ENCODE data around the gene MLC1. TPM values are rescaled to one million over a fixed set of nuclear protein-coding genes. Genes with fewer than 3 reads are reported as not detected.
A peak's percentile ranks its signal among the peaks of the same experiment; 100 is the strongest.

The MLC1 gene
- total and polyA plus RNA-seq, 2 of the 4 experiments (the other 2 are of a cell fraction), result 0.10 TPM; not detected in 1

DNA sequence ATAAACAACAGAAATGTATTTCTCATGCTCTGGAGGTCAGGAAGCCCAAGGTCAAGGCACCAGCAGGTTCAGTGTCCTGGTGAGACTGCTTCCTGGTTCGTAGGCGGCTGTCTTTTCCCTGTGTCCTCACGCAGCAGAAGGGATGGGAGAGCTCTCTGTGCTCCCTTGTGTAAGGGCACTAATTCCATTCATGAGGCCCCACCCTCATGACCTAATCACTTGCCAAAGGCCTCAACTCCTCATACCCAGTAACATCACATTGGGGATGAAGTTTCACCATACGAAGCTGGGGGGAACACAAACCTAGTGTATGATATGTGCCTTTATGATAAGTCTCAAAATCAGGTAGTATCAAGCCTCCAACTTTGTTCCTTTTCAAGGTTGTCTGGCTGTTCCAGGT is 46.7 kb upstream of the MLC1 start:
- Histone ChIP-seq H3K56ac (ENCODE audit: extremely low read depth, insufficient read depth, low read length) (no peak overlapping the region), H4K20me1 (ENCODE audit: insufficient read depth, low read length) (no peaks in the 10 kb centered on the region; the same call in 1 of the 2 replicates), H2BK20ac (ENCODE audit: low read depth, low read length) (no peak overlapping the region), H4K8ac (ENCODE audit: low read depth in 2 of 2, low read length in 2 of 2) (no peak overlapping the region), H2AFZ (replicated peaks; ENCODE audit: low read length, poor library complexity) (peak overlapping the region; percentile 41), H3K27ac (ENCODE audit: insufficient read depth, low read length) (no peak overlapping the region), H3K14ac (replicated peaks; ENCODE audit: low read depth, low read length) (no peak overlapping the region), H3K79me1 (ENCODE audit: low read depth in 1 of 2, low read length in 2 of 2) (no peaks in the 10 kb centered on the region), H4K5ac (ENCODE audit: low read depth, low read length) (no peak overlapping the region), H3K9me1 (ENCODE audit: insufficient read depth, low read length) (no peaks in the 10 kb centered on the region), H3K9me3 (ENCODE audit: control insufficient read depth, insufficient read depth, low read length) (peaks cover 6% of the 10 kb centered on the region), H3K9ac (ENCODE audit: low read depth, low read length) (no peak overlapping the region), H2AK5ac (ENCODE audit: low read depth, low read length) (no peak overlapping the region; the same call in 1 of the 2 replicates), H3K4me3 (ENCODE audit: insufficient read depth, low read depth, low read length) (no peak overlapping the region), H3K27me3 (ENCODE audit: control insufficient read depth, insufficient read depth, low read length) (no peaks in the 10 kb centered on the region), H3K4me2 (ENCODE audit: low read depth, low read length) (no peak overlapping the region), H2AK9ac (replicated peaks; ENCODE audit: low read depth, low read length, poor library complexity) (no peak overlapping the region), H4K91ac (ENCODE audit: insufficient read depth, low read depth, low read length) (no peak overlapping the region), H3K18ac (ENCODE audit: low read depth, low read length) (no peak overlapping the region), H2BK5ac (ENCODE audit: low read depth, low read length, poor library complexity, severe bottlenecking) (no peak overlapping the region), H3K4me1 (ENCODE audit: control insufficient read depth, insufficient read depth, low read length) (peaks cover 10% of the 10 kb centered on the region), H3K4ac (ENCODE audit: low read depth, low read length) (no peak overlapping the region), H2BK15ac (ENCODE audit: low read depth, low read length) (no peak overlapping the region), H3K23ac (ENCODE audit: low read depth, low read length) (no peak overlapping the region; the same call in 1 of the 2 replicates), H2BK120ac (ENCODE audit: low read depth, low read length) (no peak overlapping the region), H3K36me3 (ENCODE audit: control insufficient read depth, insufficient read depth, low read length) (peaks cover 26% of the 10 kb centered on the region)
- ChIA-PET CTCF (no interaction called here), POLR2A (ENCODE audit: unreplicated experiment) (no interaction called here)
- ATAC-seq (ENCODE audit: low read depth), result no peak
- no peak for TF ChIP-seq CTCF (conservative IDR thresholded peaks at IDR 0.05; ENCODE audit: low read depth, low read length)
- TF ChIP-seq USF2 (IDR thresholded peaks at IDR 0.05; ENCODE audit: low read depth, low read length), result no peak
- no peak for TF ChIP-seq NFE2L2 (IDR thresholded peaks at IDR 0.05; ENCODE audit: low read depth, low read length)
- TF ChIP-seq BHLHE40 (IDR thresholded peaks at IDR 0.05; ENCODE audit: low read depth, low read length), result no peak
- TF ChIP-seq CEBPB (IDR thresholded peaks at IDR 0.05; ENCODE audit: low read depth, low read length), result no peak
- TF ChIP-seq, protein P1, sequence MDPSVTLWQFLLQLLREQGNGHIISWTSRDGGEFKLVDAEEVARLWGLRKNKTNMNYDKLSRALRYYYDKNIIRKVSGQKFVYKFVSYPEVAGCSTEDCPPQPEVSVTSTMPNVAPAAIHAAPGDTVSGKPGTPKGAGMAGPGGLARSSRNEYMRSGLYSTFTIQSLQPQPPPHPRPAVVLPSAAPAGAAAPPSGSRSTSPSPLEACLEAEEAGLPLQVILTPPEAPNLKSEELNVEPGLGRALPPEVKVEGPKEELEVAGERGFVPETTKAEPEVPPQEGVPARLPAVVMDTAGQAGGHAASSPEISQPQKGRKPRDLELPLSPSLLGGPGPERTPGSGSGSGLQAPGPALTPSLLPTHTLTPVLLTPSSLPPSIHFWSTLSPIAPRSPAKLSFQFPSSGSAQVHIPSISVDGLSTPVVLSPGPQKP (IDR thresholded peaks at IDR 0.05; ENCODE audit: borderline replicate concordance, low read depth, low read length), result no peak
- no peak for TF ChIP-seq RFX5 (IDR thresholded peaks at IDR 0.05; ENCODE audit: low read depth, low read length)
- no peak for TF ChIP-seq MXI1 (IDR thresholded peaks at IDR 0.05; ENCODE audit: borderline replicate concordance, low read depth, low read length)
- no peak for TF ChIP-seq SMC3 (IDR thresholded peaks at IDR 0.05; ENCODE audit: low read depth, low read length)
- no peak for TF ChIP-seq FOS (IDR thresholded peaks at IDR 0.05; ENCODE audit: low read depth, low read length)
- TF ChIP-seq POLR2A (IDR thresholded peaks at IDR 0.05; ENCODE audit: low read depth, low read length), result no peak
- TF ChIP-seq RCOR1 (IDR thresholded peaks at IDR 0.05; ENCODE audit: insufficient replicate concordance, low read length), result no peak
- TF ChIP-seq CHD1 (IDR thresholded peaks at IDR 0.05; ENCODE audit: low read depth, low read length), result no peak
- no peak for TF ChIP-seq RAD21 (IDR thresholded peaks at IDR 0.05; ENCODE audit: low read length)
- no peak for TF ChIP-seq MAFK (IDR thresholded peaks at IDR 0.05; ENCODE audit: low read depth, low read length)
- BruUV-seq (replicated peaks), result no TSS peak
- in situ Hi-C loops (cut with MboI; ENCODE audit: low sequenced_read_pairs), result no loop called here
- dilution Hi-C loops (cut with HindIII; ENCODE audit: low sequenced_read_pairs, unreplicated experiment), result no loop called here
- DNase-seq, result no peak
- no CpG with 5 or more reads among the region's 4 CpGs for WGBS, 2 experiments (ENCODE audit: extremely low coverage in 2 of 2, insufficient read length in 1 of 2)
- intact Hi-C loops (cut with micrococcal nuclease), result no loop called here
